ENCODE data around the gene SH3BGRL.

The SH3BGRL gene

GRCh38 chrX:81201671-81202455, at the start of gene SH3BGRL, which contains the start of gene HMGN5:
TSS of gene SH3BGRL (plus strand) at chrX:81202102. CDS start at chrX:81202201, 99 bp downstream.
TSS of gene HMGN5 (minus strand) at chrX:81201913. CDS start at chrX:81121549, 80,364 bp downstream.
- peak; percentile 14 for DNase-seq (ENCODE audit: insufficient read length, low spot score)
- FAIRE-seq = peak; percentile 88

- DNase-seq (ENCODE audit: insufficient read length, low spot score) = no peak
- FAIRE-seq = no peak
These were observed 33.5 kb upstream of the SH3BGRL start for GRCh38 chrX:81168391-81168790.

GRCh38 chrX:81174286-81174685, 27.6 kb upstream of the SH3BGRL start:
- DNase-seq (ENCODE audit: insufficient read length, low spot score) = no peak

GRCh38 chrX:81195259-81195658, 6.6 kb upstream of the SH3BGRL start:
- FAIRE-seq = no peak
- DNase-seq (ENCODE audit: insufficient read length, low spot score) = no peak

More at GRCh38 chrX:81174286-81174685, 27.6 kb upstream of the SH3BGRL start:
- FAIRE-seq = peak; percentile 37

- DNase-seq (ENCODE audit: insufficient read length, low spot score) = no peak
- FAIRE-seq = peak; percentile 87
These were observed 6.2 kb upstream of the SH3BGRL start for GRCh38 chrX:81195712-81196111.

- FAIRE-seq (peak; percentile 31), DNase-seq (ENCODE audit: insufficient read length, low spot score) (no peak)
These were observed 831 bp upstream of the SH3BGRL start for GRCh38 chrX:81201071-81201470.

GRCh38 chrX:81202456-81202819, 536 bp downstream of the SH3BGRL start:
- DNase-seq (ENCODE audit: insufficient read length, low spot score) = no peak
- peak; percentile 72 for FAIRE-seq

GRCh38 chrX:81202943-81203342, 1.0 kb downstream of the SH3BGRL start:
- no peak for FAIRE-seq

GRCh38 chrX:81205551-81205950, 3.6 kb downstream of the SH3BGRL start:
- FAIRE-seq (no peak), DNase-seq (ENCODE audit: insufficient read length, low spot score) (no peak)

More at GRCh38 chrX:81202943-81203342, 1.0 kb downstream of the SH3BGRL start:
- DNase-seq (ENCODE audit: insufficient read length, low spot score) = no peak

GRCh38 chrX:81206476-81206875, 4.6 kb downstream of the SH3BGRL start:
- DNase-seq (ENCODE audit: insufficient read length, low spot score) (no peak), FAIRE-seq (no peak)

- DNase-seq (ENCODE audit: insufficient read length, low spot score) (no peak), FAIRE-seq (no peak)
These were observed 7.0 kb downstream of the SH3BGRL start for GRCh38 chrX:81208916-81209315.

GRCh38 chrX:81215685-81216084, 13.8 kb downstream of the SH3BGRL start:
- DNase-seq (ENCODE audit: insufficient read length, low spot score) (no peak), FAIRE-seq (no peak)

- FAIRE-seq (no peak), DNase-seq (ENCODE audit: insufficient read length, low spot score) (no peak)
These were observed 27.3 kb downstream of the SH3BGRL start for GRCh38 chrX:81229229-81229628.

GRCh38 chrX:81229901-81230300, 28.0 kb downstream of the SH3BGRL start:
- no peak for FAIRE-seq

GRCh38 chrX:81231476-81231875, 29.6 kb downstream of the SH3BGRL start:
- FAIRE-seq = no peak
- no peak for DNase-seq (ENCODE audit: insufficient read length, low spot score)

More at GRCh38 chrX:81229901-81230300, 28.0 kb downstream of the SH3BGRL start:
- DNase-seq (ENCODE audit: insufficient read length, low spot score) = no peak

GRCh38 chrX:81232218-81232617, 30.3 kb downstream of the SH3BGRL start:
- DNase-seq (ENCODE audit: insufficient read length, low spot score) (no peak), FAIRE-seq (peak; percentile 26)

GRCh38 chrX:81237516-81237915, 35.6 kb downstream of the SH3BGRL start:
- FAIRE-seq (no peak), DNase-seq (ENCODE audit: insufficient read length, low spot score) (no peak)

- no peak for FAIRE-seq
These were observed 36.3 kb downstream of the SH3BGRL start for GRCh38 chrX:81238166-81238565.

GRCh38 chrX:81240701-81241331, 38.9 kb downstream of the SH3BGRL start:
- DNase-seq (ENCODE audit: insufficient read length, low spot score) (no peak), FAIRE-seq (no peak)

More at GRCh38 chrX:81238166-81238565, 36.3 kb downstream of the SH3BGRL start:
- no peak for DNase-seq (ENCODE audit: insufficient read length, low spot score)

GRCh38 chrX:81241753-81242152, 39.9 kb downstream of the SH3BGRL start:
- DNase-seq (ENCODE audit: insufficient read length, low spot score) (no peak), FAIRE-seq (no peak)

- no peak for FAIRE-seq
- DNase-seq (ENCODE audit: insufficient read length, low spot score) = no peak
These were observed 54.0 kb downstream of the SH3BGRL start for GRCh38 chrX:81255876-81256275.

- FAIRE-seq (peak; percentile 45), DNase-seq (ENCODE audit: insufficient read length, low spot score) (no peak)
These were observed 55.9 kb downstream of the SH3BGRL start for GRCh38 chrX:81257817-81258216.
